ENCODE results near the gene GGTLC2. TPM values are rescaled to one million over a fixed set of nuclear protein-coding genes. Genes with fewer than 3 reads are reported as not detected.
"Not testable (repeated sequence)": the region's sequence is repeated elsewhere in the genome, so short reads cannot be mapped to it uniquely, and the experiment has no call there.

Gene GGTLC2
- total RNA-seq, 1 donor from 2014 or later: not detected

DNA sequence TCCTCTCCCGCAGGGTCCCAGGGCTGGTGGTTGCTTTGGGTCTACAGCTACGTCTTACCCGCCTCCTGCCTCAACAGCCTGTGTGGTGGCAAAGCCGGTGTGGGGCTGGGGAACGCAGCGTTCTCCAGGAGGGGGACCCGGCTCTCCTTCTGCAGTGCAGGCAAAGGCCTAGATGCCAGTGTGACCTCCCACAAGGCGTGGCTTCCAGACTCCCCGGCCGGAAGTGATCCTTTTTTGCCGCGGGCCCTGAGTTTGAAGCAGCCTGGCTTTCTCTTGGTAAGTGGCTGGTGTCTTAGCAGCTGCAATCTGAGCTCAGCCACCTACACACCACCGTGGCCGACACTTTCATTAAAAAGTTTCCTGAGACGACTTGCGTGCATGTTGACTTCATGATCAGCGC, 6.1 kb upstream of the GGTLC2 start:
- not testable (repeated sequence) for DNase-seq (ENCODE audit: low spot score)

DNA sequence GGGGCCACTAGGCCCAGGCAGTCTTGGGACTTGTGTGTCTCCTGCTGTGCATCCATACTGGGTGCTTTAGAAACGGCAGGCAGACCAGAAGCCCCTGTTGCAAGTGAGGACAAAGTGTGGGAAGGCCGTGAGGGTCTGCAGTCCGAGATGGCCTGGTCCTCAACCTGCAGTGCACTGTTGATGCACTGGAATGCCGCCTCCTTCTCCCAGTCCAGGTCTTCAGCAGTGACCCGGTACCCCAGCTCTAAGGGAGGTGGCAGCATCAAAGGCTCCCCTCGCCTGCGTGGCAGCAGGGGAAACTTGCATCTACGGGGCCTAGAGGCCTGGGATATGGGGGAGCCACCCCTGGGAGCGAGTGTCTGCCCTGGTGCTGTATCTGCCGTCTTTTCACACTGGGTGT, 2.2 kb upstream of the GGTLC2 start:
- not testable (repeated sequence) for DNase-seq (ENCODE audit: low spot score)

DNA sequence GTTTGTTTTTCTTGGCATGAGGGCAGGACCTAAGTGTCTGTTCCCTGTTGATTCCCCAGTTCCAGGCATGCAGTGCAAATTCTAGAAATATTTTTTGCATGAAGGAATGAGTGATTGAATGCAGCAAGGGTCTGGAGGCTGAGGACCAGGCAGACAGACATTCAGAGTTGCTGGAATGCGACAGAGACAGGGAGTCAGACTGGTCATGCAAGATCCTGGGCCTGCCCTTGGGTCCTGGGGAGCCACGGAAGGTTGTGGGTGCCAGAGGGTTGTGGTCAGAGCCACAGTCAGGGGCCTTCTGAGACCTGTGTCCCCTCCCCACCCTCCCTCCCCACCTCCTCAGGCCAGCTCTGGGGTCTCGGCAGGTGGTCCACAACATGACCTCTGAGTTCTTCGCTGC, 1.6 kb downstream of the GGTLC2 start:
- DNase-seq (ENCODE audit: low spot score): not testable (repeated sequence)

DNA sequence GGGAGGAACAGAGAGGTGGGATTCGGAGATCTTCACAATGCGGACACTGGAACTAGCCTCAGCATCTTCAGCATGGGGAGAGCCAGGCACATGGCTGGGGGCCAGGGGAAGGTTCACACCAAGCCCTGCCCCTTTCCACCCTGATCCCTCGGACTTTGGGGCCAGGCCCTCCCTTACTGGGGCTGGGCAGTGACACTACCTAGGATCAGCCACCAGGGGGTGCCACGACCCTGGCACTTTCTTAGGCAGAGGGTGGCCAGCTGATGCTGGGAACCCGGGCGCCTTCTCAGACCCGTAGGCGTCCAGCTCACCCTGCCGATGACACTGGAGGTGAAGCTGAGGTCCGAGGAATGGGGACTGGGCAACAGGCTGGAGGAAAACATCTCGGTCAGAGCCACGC, 3.5 kb downstream of the GGTLC2 start:
- not testable (repeated sequence) for DNase-seq (ENCODE audit: low spot score)

DNA sequence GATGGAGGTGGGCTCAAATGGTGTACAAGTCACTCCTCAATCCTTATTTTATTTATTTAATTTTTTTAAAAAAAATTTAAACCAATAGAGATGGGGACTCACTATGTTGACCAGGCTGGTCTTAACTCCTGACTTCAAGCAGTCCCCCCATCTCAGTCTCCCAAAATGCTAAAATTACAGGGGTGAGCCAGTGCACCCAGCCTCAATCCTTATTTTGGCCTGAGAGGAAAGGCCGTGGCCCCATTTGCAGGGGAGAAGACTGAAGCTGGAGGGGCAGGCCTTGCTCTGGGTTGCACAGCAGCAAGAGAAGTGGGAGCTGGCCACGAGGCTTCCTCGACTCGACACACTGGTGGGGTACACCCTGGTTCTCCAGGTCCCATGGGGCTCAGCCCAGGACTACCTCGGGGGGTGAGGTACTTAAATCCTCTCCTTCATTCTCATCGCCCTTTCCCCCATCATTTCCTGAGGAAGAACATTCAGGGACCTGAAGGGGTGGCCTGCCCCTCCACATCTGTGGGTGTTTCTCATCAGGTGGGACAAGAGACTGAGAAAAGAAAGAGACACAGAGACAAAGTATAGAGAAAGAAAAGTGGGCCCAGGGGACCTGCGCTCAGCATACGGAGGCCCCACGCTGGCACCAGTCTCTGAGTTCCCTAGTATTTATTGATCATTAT, 4.6 kb downstream of the GGTLC2 start:
- not testable (repeated sequence) for DNase-seq (ENCODE audit: low spot score)

DNA sequence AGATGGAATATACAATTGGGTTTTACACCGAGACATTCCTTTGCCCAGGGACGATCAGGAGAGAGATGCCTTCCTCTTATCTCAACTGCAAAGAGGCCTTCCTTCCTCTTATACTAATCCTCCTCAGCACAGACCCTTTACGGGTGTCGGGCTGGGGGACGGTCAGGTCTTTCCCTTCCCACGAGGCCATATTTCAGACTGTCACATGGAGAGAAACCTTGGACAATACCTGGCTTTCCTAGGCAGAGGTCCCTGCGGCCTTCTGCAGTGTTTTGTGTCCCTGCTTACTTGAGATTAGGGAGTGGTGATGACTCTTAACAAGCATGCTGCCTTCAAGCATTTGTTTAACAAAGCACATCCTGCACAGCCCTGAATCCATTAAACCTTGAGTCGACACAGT, 5.3 kb downstream of the GGTLC2 start:
- not testable (repeated sequence) for DNase-seq (ENCODE audit: low spot score)

DNA sequence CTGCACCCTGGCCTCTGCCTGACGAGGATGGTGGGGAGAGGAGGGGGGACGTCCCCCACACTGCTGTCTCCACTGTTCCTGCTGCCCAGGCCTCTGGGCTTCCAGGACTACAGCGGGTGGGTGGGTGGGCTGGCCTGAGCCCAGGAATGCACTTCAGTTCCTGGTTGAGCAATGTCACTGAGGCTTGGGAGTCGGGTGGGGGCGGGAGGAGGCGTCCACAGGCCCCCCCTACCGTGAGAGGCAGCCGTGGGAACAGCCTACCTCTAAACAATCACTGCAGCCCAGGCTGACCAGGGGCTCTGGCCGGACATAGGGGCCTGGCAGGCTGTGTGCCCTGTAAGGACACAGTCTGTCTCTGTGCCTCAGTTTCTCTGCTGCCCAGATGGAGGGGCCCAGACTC, 6.0 kb downstream of the GGTLC2 start:
- not testable (repeated sequence) for DNase-seq (ENCODE audit: low spot score)

DNA sequence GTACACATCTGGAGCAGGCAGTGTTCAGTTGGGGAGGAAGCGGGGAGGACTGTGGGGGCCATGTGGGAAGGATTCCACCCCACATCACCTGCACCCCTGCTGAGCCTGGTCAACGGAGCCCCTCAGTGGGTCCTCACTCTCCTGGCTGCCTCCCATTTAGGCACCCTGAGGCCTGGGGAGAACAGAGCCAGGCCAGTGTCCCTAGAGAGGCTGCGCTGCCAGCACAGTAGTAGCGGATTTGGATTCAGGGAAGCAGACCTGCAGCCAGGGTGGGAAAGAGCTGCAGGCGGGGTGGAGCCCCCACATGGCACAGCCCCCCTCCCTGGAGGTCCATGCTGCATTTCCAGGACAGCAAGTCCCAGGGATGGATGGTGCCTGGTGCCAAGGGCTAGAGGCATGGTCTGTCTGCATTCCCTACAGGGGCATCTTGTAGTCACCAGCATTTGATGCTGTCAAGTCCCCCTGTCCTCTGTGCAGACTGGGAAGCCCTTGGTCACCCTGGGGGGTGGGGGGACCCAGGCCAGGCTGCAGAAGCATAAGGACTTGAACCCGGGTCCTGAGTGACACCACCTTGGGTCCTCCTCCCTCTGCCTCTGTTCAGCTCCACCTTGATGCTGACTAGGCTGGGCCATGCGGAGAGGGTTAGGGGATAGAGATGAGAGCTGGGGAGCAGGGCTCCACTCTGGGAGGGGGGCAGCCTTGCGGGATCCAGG, 6.5 kb downstream of the GGTLC2 start:
- not testable (repeated sequence) for DNase-seq (ENCODE audit: low spot score)

DNA sequence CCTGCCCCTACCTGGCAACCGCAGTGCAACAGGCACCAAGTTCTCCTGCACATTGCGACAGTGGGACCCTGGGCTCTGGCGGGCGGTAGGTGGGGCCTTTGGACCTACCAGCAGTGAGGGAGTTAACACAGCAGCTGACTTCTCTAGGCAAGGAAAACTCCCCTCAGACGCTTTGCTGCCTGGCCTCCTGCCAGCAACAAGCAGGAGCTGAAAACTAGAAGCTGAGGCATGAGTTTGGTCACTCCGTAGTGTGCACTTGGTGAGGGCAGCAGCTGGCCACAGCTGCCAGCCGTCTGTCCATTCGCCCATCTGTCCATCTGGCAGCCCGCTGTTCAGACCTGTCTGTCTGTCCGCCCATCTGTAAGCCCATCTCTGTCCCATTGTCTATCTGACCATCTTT, 7.2 kb downstream of the GGTLC2 start:
- not testable (repeated sequence) for DNase-seq (ENCODE audit: low spot score)

DNA sequence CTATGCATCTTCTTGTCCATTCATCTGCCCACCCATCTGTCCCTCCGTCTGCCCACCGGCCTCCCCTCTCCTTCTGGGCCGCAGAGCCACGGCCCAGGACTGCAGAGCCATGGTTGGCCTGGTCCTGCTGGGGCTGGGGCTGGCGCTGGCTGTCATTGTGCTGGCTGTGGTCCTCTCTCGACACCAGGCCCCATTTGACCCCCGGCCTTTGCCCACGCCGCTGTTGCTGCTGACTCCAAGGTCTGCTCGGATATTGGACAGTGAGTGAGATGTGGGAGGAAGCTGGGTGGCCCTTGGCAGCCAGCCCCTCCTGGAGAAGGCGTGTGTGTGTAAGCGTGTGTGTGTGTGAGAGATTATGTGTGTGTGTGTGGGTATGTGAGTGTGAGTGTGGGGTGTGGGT, 7.7 kb downstream of the GGTLC2 start:
- not testable (repeated sequence) for DNase-seq (ENCODE audit: low spot score)

DNA sequence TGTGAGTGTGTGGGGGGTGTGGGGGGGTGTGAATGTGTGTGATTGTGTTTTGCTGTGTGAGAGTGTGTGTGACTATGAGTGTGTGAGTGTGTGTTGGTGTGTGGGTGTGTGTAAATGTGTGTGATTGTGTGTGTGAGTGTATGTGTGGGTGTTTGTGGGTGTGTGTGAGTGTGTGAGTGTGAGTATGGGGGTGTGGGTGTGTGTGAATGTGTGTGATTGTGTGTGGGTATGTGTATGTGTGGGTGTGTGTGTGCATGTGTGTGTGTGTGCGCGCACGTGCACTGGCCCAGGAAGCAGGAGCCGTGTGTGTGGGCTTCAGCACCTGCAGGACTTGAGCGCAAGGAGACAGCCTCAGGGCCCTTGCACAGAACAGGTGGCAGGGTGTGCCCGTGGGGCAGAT, 8.2 kb downstream of the GGTLC2 start:
- DNase-seq (ENCODE audit: low spot score): not testable (repeated sequence)

DNA sequence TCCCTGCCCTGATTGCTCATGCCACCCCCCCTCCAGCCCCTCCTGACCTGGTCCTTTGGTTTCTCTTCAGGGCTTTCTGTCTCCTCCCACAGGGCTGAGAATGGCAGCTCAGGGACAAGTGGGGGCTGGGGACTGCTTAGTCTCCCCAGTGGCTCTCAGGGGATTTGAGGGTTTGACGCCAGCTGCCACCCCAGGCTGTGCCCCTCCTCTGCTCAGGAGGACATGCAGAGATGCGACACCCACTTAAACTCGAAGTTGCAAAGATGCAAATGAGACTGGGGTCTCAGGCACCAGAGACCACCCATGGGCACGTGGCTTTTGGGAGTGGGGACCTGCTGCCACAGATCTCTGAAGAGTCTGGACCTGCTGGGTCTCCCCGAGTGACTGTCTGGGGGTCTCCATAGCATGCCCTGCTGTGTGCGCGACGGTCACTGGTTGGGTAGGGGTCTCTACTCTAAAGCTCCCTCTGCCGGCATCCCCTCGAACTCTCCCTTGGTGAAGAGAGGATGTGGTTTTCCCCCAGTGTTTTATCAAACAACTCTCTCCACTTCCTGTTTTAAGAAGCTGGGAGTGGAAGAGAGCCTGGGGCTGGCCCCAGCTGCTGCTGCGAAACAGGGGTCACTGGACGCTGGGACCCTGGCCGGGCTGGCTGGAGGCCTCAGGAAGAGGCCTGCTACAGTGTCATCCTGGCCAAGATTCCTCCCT, 9.4 kb downstream of the GGTLC2 start:
- not testable (repeated sequence) for DNase-seq (ENCODE audit: low spot score)

DNA sequence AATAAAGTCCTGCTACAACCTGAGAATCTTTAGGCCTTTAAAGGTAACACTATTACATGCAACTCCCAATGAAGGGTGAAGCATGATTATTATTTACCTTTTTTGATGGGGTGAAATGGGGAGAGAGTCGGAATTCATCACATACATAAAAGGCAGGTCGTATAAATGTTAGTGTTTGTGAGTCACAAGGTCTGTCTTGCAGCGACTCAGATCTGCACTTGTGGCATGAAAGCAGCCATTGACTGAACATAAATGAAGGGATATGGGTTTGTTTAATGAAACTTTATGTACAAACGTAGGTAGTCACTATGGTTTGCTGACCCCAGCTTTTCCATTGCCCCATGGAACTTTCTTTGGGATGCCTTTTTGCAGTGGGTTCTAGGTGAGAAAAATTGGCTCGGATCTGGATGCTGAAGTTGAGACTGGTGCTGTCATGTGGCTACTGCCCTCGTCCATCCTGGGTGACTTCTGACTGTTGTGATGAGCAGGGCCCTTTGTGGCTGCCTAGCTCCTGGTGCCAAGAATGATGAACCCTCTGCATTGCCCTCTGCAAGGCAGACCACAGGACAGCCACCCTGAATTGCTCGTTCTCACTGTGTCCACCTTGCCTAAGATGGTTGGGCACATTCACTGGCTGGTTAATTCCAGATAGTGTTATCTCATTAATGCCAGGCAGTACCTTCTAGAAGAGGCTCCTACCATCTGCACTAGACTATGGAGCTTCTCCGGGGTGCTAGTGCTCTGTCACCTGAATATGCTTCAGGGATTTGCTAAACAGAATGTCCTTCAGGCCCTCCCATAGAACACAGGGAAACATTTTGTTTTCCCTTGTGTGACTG, 11.3 kb downstream of the GGTLC2 start:
- no peak for DNase-seq (ENCODE audit: low spot score)

DNA sequence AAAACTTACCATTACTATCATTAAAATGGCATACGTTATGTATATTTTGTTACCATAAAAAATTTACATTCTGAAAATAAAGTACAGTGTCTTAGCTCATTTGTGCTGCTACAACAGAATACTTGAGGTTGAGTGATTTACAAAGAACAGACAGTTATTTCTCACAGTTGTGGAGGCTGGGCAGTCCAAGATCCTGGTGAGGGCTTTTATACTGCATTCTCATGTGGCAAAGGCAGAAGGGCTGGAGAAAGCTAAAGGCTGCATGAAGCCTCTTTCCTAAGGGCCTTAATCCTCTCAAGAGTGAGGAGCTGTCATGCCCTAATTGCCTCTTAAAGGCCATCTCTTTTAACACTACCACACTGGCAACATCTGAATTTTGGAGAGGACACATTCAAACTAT, 13.3 kb downstream of the GGTLC2 start:
- DNase-seq (ENCODE audit: low spot score): no peak

DNA sequence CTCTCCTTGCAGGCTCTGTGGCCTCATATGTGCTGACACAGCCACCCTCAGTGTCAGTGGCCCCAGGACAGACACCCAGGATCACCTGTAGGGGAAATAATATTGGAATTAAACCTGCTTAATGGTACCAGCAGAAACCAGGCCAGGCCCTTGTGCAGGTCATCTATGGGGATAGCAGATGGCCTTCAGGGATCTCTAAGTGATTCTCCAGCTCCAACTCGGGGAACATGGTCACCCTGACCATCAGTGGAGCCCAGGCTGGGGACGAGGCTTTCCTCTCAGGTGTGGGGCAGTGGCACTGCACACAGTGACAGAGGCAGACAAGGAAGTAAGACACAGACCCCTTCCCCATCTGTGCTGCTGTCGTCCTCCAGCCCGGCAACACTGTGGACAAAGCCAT, 16.9 kb downstream of the GGTLC2 start:
- no peak for DNase-seq (ENCODE audit: low spot score)

DNA sequence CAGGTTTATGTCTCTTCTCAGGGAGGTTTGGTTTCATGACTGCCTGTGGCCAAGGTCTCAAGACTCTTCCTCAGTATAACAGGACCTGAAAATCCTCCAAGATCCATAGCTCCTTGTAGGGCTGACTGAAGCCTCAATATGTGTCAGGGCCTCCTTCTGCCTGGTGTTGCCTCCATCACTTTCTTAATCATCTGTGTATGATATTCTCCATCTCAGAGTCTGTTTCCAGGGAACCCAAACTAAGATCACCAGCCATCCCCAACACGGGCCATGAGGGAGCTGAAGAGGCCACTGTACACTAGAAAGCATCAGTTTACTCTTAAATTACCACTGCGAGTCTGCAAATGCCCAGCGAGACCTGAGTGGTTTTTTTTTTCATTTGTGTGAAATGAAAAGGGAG, 17.7 kb downstream of the GGTLC2 start:
- no peak for DNase-seq (ENCODE audit: low spot score)

DNA sequence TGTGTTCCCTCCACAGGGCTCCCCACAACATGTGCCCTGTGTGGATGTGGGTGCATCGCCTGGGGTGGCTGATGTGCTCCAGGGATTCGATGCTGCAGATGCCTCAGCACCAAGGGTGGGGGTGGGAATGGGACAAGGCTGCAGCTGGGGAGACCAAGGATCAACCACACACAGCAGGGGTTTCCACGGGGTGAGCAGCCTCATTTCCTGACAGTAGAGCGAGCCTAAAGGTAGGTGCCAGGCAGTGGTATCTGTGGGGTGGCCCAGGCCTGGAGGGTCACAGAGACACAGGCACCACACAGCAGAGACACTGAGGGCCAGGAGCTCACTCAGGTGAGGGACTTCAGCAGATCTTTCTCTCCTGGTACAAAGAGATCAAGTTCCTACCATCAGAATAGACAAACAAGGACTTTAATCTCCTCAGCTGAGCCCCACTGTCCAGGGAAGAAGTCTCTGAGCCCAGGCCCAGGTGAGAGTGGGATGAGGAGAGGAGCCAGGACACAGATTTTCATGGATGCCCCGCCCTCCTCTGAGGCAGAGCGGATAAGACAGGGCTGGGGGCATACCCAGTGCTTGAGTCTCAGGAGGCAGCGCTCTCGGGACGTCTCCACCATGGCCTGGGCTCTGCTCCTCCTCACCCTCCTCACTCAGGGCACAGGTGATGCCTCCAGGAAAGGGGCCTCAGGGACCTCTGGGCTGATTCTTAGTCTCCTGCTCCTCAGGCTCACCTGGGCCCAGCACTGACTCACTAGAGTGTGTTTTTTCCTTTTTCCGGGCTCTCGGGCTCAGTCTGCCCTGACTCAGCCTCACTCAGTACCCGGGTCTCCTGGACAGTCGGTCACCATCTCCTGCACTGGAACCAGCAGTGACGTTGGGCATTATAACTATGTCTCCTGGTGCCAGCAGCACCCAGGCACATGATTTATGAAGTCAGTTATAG, 19.7 kb downstream of the GGTLC2 start:
- no peak for DNase-seq (ENCODE audit: low spot score)

DNA sequence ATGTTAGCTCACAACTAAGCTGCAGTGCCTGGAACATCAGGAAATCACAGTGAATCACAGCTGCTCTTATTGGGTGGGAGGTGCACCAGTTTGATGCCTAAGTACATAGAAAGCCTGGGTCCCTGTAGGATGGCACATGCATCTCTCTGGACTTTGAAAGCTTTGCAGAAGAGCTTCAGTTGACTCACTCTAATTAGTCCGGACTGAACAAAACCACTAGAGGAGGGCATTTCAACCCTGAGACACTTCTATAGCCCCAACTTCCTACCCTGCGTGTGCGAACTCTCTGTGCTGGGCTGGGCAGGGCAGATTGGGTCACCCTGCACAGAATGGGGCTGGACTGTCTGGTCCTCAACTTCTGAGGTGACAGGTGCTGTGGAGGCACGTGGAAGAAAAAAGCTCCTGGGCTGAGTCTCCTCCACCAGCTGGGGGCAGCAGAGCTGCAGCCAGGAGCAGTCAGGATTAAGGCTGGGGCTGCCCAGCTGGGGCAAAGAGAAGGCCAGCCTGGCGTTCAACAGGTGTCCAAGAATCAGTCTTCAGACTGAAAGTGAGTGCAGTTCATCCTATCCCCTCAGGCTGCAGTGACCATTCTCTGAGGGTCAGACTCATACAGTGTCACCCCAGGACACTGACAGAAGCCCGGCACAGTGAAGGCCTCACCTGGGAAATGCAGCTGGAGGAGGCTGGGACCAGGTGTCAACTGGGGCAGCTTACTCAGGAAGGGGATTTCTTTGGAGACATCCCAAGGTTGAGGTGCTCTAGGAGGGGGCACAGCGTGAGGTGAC, 22.1 kb downstream of the GGTLC2 start:
- DNase-seq (ENCODE audit: low spot score): peak; percentile 44

DNA sequence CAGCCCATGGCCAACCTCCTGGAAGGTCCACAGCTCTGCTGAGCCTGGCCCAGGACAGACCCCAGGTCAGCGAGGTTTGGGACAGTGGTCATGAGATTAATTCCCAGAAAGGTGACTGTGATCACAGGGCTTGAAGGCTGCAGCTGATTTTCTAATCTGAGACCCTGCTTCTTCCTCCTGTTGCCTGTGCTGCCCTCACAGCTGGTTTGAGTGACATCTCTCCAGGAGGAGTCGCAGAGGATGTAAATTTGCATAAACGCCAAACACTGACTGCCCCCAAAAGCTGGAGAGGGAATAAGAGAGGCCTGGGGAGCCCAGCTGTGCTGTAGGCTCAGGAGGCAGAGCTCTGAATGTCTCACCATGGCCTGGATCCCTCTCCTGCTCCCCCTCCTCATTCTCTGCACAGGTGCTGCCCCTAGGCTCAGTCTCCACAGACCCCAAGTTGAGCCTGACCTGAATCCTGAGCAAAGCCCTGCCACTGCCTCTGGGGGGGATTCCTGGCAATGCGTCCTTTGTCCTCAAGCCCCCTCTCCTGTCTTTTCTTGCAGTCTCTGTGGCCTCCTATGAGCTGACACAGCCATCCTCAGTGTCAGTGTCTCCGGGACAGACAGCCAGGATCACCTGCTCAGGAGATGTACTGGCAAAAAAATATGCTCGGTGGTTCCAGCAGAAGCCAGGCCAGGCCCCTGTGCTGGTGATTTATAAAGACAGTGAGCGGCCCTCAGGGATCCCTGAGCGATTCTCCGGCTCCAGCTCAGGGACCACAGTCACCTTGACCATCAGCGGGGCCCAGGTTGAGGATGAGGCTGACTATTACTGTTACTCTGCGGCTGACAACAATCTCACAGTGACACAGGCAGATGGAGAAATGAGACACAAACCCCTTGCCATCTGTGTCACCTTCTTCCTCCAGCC, 23.8 kb downstream of the GGTLC2 start:
- DNase-seq (ENCODE audit: low spot score): no peak
